ENCODE results near the gene AFAP1. TPM values are rescaled to one million over a fixed set of nuclear protein-coding genes. Genes with fewer than 3 reads are reported as not detected.

Gene AFAP1, protein sequence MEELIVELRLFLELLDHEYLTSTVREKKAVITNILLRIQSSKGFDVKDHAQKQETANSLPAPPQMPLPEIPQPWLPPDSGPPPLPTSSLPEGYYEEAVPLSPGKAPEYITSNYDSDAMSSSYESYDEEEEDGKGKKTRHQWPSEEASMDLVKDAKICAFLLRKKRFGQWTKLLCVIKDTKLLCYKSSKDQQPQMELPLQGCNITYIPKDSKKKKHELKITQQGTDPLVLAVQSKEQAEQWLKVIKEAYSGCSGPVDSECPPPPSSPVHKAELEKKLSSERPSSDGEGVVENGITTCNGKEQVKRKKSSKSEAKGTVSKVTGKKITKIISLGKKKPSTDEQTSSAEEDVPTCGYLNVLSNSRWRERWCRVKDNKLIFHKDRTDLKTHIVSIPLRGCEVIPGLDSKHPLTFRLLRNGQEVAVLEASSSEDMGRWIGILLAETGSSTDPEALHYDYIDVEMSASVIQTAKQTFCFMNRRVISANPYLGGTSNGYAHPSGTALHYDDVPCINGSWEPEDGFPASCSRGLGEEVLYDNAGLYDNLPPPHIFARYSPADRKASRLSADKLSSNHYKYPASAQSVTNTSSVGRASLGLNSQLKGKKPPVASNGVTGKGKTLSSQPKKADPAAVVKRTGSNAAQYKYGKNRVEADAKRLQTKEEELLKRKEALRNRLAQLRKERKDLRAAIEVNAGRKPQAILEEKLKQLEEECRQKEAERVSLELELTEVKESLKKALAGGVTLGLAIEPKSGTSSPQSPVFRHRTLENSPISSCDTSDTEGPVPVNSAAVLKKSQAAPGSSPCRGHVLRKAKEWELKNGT
- 34.8 TPM for polyA plus RNA-seq (2012; ENCODE audit: insufficient read depth, insufficient read length, low read depth)

GRCh38 chr4:7939377-7940108, at the start of gene AFAP1:
AFAP1 (minus strand) TSS chr4:7939861; CDS start chr4:7872078, 67,783 bp downstream.
- Histone ChIP-seq H3K36me3 (peaks cover 1% of the 10 kb centered on the region; the same call in 1 of the 2 replicates), H3K4me1 (peaks cover 1% of the 10 kb centered on the region), H3K9me3 (no peaks in the 10 kb centered on the region), H3K4me3 (ENCODE audit: low read depth, low read length) (peak within 1 kb of the TSS; percentile 94), H3K27me3 (no peaks in the 10 kb centered on the region)
- TF ChIP-seq, protein P1, sequence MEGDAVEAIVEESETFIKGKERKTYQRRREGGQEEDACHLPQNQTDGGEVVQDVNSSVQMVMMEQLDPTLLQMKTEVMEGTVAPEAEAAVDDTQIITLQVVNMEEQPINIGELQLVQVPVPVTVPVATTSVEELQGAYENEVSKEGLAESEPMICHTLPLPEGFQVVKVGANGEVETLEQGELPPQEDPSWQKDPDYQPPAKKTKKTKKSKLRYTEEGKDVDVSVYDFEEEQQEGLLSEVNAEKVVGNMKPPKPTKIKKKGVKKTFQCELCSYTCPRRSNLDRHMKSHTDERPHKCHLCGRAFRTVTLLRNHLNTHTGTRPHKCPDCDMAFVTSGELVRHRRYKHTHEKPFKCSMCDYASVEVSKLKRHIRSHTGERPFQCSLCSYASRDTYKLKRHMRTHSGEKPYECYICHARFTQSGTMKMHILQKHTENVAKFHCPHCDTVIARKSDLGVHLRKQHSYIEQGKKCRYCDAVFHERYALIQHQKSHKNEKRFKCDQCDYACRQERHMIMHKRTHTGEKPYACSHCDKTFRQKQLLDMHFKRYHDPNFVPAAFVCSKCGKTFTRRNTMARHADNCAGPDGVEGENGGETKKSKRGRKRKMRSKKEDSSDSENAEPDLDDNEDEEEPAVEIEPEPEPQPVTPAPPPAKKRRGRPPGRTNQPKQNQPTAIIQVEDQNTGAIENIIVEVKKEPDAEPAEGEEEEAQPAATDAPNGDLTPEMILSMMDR (IDR thresholded peaks at IDR 0.05; ENCODE audit: low read depth, low read length), result no peak
- DNase-seq, result peak; percentile 96

DNA sequence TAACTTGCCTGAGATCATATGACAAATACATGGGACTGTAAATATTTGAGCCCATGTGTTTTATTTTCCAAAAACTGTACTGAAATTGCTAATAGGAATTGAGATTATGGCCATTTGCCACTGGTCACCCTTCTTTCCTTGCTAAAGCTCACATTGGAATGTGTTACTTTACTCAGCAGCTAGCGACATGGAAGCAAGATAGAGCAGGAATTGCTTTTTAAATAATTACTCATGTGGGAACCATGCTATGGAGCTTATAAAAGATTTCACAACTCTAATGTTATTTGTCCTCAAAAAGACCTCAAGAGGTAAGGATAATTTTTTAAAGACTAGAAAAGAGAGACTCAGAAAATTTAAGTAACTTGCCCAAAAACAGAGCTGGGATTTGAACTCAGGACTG, 48.8 kb upstream of the AFAP1 start:
- DNase-seq, result no peak
- Histone ChIP-seq H3K36me3 (no peaks in the 10 kb centered on the region), H3K9me3 (no peaks in the 10 kb centered on the region), H3K4me1 (no peaks in the 10 kb centered on the region), H3K27me3 (no peaks in the 10 kb centered on the region), H3K4me3 (ENCODE audit: low read depth, low read length) (no peak overlapping the region)
- TF ChIP-seq, protein P1 (IDR thresholded peaks at IDR 0.05; ENCODE audit: low read depth, low read length), result no peak

DNA sequence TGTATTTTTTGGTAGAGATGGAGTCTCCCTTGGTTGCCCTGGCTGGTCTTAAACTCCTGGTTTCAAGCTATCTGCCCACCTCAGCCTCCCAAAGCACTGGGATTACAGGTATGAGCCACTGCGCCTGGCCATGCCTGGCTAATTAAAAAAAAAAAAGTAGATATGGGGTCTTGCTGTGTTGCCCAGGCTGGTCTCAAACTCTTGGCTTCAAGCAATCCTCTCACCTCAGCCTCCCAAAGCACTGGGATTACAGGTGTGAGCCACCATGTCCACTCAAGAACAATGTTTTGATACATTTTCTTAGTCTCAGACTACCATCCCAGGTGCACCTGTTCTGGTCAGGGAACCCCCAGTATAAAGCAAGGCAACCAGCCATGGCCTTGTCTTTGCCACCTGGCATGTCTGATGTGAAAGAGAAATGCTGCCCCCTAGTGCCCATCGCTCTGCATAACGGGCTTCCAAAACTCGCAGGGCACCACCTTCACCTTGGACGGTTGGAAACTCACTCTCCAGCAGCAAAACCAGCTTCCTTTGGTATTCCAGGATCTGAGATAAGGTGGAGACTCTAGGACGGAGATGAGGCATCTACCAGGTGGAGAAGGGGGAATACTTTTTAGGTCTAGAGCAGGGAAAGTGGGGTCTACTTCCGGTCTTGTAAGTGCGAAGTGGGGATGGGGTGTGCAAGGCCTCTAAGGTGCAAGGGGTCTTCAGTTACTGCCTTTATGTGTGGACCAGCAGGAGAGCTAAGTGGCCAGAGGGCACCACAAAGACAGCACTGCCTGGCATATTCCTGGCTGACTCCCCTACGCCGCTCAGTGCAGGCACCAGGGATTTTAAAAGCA, 47.7 kb upstream of the AFAP1 start:
- Histone ChIP-seq H3K4me3 (ENCODE audit: low read depth, low read length) (no peak overlapping the region), H3K36me3 (no peaks in the 10 kb centered on the region), H3K27me3 (no peaks in the 10 kb centered on the region), H3K4me1 (no peaks in the 10 kb centered on the region), H3K9me3 (no peaks in the 10 kb centered on the region)
- TF ChIP-seq, protein P1 (IDR thresholded peaks at IDR 0.05; ENCODE audit: low read depth, low read length), result peak; percentile 96
- peak; percentile 81 for DNase-seq

DNA sequence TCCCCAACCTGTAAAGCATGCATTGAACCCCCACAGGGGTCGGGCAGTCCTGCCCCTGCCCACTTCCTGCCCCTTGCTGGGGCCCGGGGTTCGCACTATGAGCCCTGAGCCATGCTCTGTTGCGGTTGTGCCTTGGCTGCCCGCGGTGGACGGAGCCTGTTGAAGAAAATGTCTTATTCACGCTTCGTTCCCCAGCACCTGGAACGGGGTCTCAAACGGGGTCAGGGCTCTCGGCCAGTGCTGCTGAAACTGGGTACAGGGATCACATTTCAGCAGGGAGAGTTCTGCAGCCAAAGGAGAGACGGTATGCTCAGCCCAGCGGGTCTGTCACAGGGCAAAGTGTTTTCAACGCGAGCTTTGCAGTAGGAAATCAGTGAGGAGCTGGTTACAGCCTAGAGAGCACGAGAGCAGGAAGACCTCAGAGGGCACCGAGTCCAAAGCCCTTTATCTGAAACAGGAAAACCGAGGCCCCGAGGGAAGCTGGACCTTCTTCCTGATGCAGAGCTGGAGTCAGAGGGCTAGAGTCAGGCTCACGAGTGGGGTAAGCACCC, 46.3 kb upstream of the AFAP1 start:
- TF ChIP-seq, protein P1 (IDR thresholded peaks at IDR 0.05; ENCODE audit: low read depth, low read length), result no peak
- no peaks in the 10 kb centered on the region for H3K4me1 ChIP-seq

DNA sequence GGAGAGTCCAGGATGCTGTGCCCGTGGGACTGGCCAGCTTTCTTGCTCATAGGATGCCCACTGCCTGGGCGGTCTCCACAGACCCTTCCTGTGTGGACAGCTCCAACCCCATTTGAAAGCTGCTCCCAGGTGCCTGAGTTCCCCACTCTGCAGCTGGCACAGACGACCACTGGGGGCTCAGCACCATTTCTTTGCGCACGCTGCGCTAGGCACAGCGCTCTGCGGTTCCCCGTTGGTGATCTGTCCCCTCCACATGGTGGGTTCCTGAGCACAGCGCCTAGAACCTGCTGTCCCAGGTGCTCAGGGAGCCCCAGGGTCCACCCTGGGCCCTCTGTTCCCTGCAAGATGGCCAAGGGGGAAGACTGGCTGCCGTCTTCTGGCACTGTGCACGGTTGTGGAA, 45.4 kb upstream of the AFAP1 start:
- H3K9me3 ChIP-seq, result no peaks in the 10 kb centered on the region
- H3K4me3 ChIP-seq (ENCODE audit: low read depth, low read length), result no peak overlapping the region
- H3K27me3 ChIP-seq, result no peaks in the 10 kb centered on the region
- no peak for DNase-seq
- H3K4me1 ChIP-seq, result no peaks in the 10 kb centered on the region
- TF ChIP-seq, protein P1 (IDR thresholded peaks at IDR 0.05; ENCODE audit: low read depth, low read length), result no peak
- H3K36me3 ChIP-seq, result no peaks in the 10 kb centered on the region

More for the DNA sequence above, 46.3 kb upstream of the AFAP1 start:
- Histone ChIP-seq H3K9me3 (no peaks in the 10 kb centered on the region), H3K4me3 (ENCODE audit: low read depth, low read length) (no peak overlapping the region), H3K36me3 (no peaks in the 10 kb centered on the region), H3K27me3 (no peaks in the 10 kb centered on the region)
- DNase-seq, result no peak

Data from BE2C (cell line).